Ishikawa (cell line): ENCODE data around the gene ELMO1.

ENCODE experiments used
- REST ChIP-seq: IDR thresholded peaks from 2 replicates; pipeline ENCODE4 v1.6.1; 2012; ENCODE audit warnings: low read depth, mild to moderate bottlenecking
- ZBTB7A ChIP-seq: IDR thresholded peaks from 2 replicates; pipeline ENCODE4 v1.6.1; 2012; ENCODE audit warnings: low read depth
- TF ChIP-seq, protein P1 (sequence below): IDR thresholded peaks from 2 replicates; pipeline ENCODE4 v1.6.1; 2012

DNA sequence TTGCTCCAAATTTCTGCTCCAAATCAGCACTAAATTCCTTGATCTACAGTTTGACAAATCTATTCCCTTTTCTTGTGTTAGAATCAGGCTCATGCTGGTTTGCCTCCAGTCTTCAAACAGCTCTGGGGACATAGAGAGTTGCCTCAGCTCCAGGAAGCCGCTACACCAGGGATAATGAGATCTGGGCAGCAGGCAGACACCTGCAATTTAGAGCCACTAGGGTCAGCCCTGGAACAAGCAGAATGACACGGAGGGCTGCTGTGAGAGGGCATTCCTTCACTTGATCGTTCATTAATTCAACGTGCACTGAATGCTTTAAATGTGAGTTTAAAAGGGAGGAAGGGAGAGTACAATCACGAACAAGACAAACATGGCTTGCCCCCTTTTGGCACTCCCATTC is 3.7 kb upstream of the ELMO1 start:
- TF ChIP-seq, protein P1, sequence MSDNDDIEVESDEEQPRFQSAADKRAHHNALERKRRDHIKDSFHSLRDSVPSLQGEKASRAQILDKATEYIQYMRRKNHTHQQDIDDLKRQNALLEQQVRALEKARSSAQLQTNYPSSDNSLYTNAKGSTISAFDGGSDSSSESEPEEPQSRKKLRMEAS = no peak
- TF ChIP-seq ZBTB7A (no peak), REST (no peak)
